Mucosa of stomach (tissue), 1 donor: ENCODE results near the gene HOTAIR.

ENCODE experiments used
- H3K27me3 ChIP-seq: one replicate; pipeline ENCODE4 v1.7.0; 2013; ENCODE audit warnings: mild to moderate bottlenecking, low read length; ENCODE audit not compliant: control insufficient read depth, insufficient read depth
- H3K36me3 ChIP-seq: one replicate; pipeline ENCODE4 v1.7.0; 2013; ENCODE audit warnings: low read length; ENCODE audit not compliant: control insufficient read depth, insufficient read depth
- H3K4me1 ChIP-seq: one replicate; pipeline ENCODE4 v1.7.0; 2013; ENCODE audit warnings: mild to moderate bottlenecking, low read length; ENCODE audit not compliant: control insufficient read depth, insufficient read depth
- H3K4me3 ChIP-seq: one replicate; pipeline ENCODE4 v1.7.0; 2013; ENCODE audit warnings: low read length
- H3K9ac ChIP-seq: one replicate; pipeline ENCODE4 v1.7.0; 2013; ENCODE audit warnings: mild to moderate bottlenecking, low read length, moderate library complexity
- H3K9me3 ChIP-seq: one replicate; pipeline ENCODE4 v1.7.0; 2013; ENCODE audit warnings: mild to moderate bottlenecking, low read length, moderate library complexity; ENCODE audit not compliant: control insufficient read depth
- donor health status: Pancreatic carcinoma.

Gene HOTAIR

GRCh38 chr12:53980104-53980801 lies 5.5 kb upstream of the HOTAIR start:
- no peak overlapping the region for H3K4me3 ChIP-seq
- no peaks in the 10 kb centered on the region for H3K9me3 ChIP-seq
- H3K9ac ChIP-seq = no peak overlapping the region
- no peaks in the 10 kb centered on the region for H3K36me3 ChIP-seq
- peaks cover 16% of the 10 kb centered on the region for H3K4me1 ChIP-seq
- H3K27me3 ChIP-seq = peaks cover 97% of the 10 kb centered on the region

GRCh38 chr12:53978477-53979356 lies 4.0 kb upstream of the HOTAIR start:
- peaks cover 99% of the 10 kb centered on the region for H3K27me3 ChIP-seq
- peaks cover 21% of the 10 kb centered on the region for H3K4me1 ChIP-seq
- H3K4me3 ChIP-seq = no peak overlapping the region
- no peaks in the 10 kb centered on the region for H3K36me3 ChIP-seq
- H3K9ac ChIP-seq = no peak overlapping the region
- no peaks in the 10 kb centered on the region for H3K9me3 ChIP-seq

GRCh38 chr12:53977596-53978445 lies 3.1 kb upstream of the HOTAIR start:
- no peak overlapping the region for H3K9ac ChIP-seq
- H3K27me3 ChIP-seq = peaks cover 99% of the 10 kb centered on the region

GRCh38 chr12:53976823-53977595 lies 2.3 kb upstream of the HOTAIR start:
- Histone ChIP-seq H3K36me3 (no peaks in the 10 kb centered on the region), H3K9ac (no peak overlapping the region), H3K27me3 (peaks cover 99% of the 10 kb centered on the region), H3K4me3 (no peak overlapping the region), H3K9me3 (no peaks in the 10 kb centered on the region), H3K4me1 (peaks cover 21% of the 10 kb centered on the region)

More at GRCh38 chr12:53977596-53978445, 3.1 kb upstream of the HOTAIR start:
- Histone ChIP-seq H3K4me3 (no peak overlapping the region), H3K4me1 (peaks cover 21% of the 10 kb centered on the region), H3K36me3 (no peaks in the 10 kb centered on the region), H3K9me3 (no peaks in the 10 kb centered on the region)

- no peak overlapping the region for H3K4me3 ChIP-seq
- H3K36me3 ChIP-seq = no peaks in the 10 kb centered on the region
- peaks cover 21% of the 10 kb centered on the region for H3K4me1 ChIP-seq
- peaks cover 99% of the 10 kb centered on the region for H3K27me3 ChIP-seq
- no peak overlapping the region for H3K9ac ChIP-seq
- no peaks in the 10 kb centered on the region for H3K9me3 ChIP-seq
These were observed 1.5 kb upstream of the HOTAIR start for GRCh38 chr12:53976172-53976822.

- Histone ChIP-seq H3K9me3 (no peaks in the 10 kb centered on the region), H3K4me3 (no peak overlapping the region), H3K4me1 (peaks cover 21% of the 10 kb centered on the region), H3K36me3 (no peaks in the 10 kb centered on the region), H3K27me3 (peaks cover 99% of the 10 kb centered on the region), H3K9ac (no peak overlapping the region)
These were observed 862 bp upstream of the HOTAIR start for GRCh38 chr12:53975479-53976152.

- H3K27me3 ChIP-seq = peaks cover 99% of the 10 kb centered on the region
- H3K4me3 ChIP-seq = no peak overlapping the region
- no peaks in the 10 kb centered on the region for H3K36me3 ChIP-seq
- no peaks in the 10 kb centered on the region for H3K9me3 ChIP-seq
- H3K9ac ChIP-seq = no peak overlapping the region
- peaks cover 21% of the 10 kb centered on the region for H3K4me1 ChIP-seq
These were observed 314 bp upstream of the HOTAIR start for GRCh38 chr12:53975064-53975471.

- H3K9ac ChIP-seq = no peak overlapping the region
These were observed 1.3 kb downstream of the HOTAIR start for GRCh38 chr12:53973236-53974042.

GRCh38 chr12:53972722-53973235 lies 2.0 kb downstream of the HOTAIR start, which contains the start of gene HOXC11:
TSS of gene HOXC11 (plus strand) at chr12:53973126. CDS start at chr12:53973242, 116 bp downstream.
- peaks cover 15% of the 10 kb centered on the region for H3K4me1 ChIP-seq
- no peaks in the 10 kb centered on the region for H3K36me3 ChIP-seq
- H3K9ac ChIP-seq = no peak within 1 kb of the TSS
- peaks cover 100% of the 10 kb centered on the region for H3K27me3 ChIP-seq
- no peaks in the 10 kb centered on the region for H3K9me3 ChIP-seq
- H3K4me3 ChIP-seq = no peak within 1 kb of the TSS

More at GRCh38 chr12:53973236-53974042, 1.3 kb downstream of the HOTAIR start:
- Histone ChIP-seq H3K9me3 (no peaks in the 10 kb centered on the region), H3K4me1 (peaks cover 16% of the 10 kb centered on the region), H3K36me3 (no peaks in the 10 kb centered on the region), H3K27me3 (peaks cover 99% of the 10 kb centered on the region), H3K4me3 (no peak overlapping the region)
